GM12865 (cell line): ENCODE measurements around the gene PIK3CB.

ENCODE experiments used
- DNase-seq: peaks from one replicate; pipeline ENCODE4 v3.0.0; 2010; ENCODE audit warnings: low read depth
- H3K4me3 ChIP-seq: 2 replicates; pipeline ENCODE4 v1.5.1; 2011; ENCODE audit warnings: mild to moderate bottlenecking, low read depth, low read length, control low read depth
- TF ChIP-seq, protein P1 (sequence below): IDR thresholded peaks from 2 replicates; pipeline ENCODE4 v1.5.1; 2011; ENCODE audit warnings: low read length, control low read depth, low read depth, inconsistent platforms; ENCODE audit not compliant: insufficient read depth; ENCODE audit errors: missing control alignments

Gene PIK3CB

DNA sequence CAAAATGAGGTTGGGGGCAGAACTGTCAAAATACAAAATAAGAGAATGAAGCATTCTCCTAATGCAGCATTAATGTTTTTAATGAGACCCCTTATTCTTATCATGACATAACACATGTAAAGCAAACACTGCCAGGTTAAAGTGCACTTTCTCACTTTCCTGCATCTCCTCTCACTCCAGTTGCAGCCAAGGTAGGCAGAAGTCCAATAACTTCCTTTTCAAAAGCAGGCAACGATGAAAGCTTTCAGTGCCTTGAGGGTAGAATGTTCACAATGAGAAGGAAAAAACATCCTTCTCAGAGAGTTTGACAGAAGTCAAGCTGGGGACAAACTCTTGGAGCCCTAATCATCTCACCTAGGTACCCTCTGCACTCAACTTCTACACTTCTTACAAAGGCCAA lies 166.6 kb downstream of the PIK3CB start:
- H3K4me3 ChIP-seq, result no peak overlapping the region
- DNase-seq, result no peak
- TF ChIP-seq, protein P1, sequence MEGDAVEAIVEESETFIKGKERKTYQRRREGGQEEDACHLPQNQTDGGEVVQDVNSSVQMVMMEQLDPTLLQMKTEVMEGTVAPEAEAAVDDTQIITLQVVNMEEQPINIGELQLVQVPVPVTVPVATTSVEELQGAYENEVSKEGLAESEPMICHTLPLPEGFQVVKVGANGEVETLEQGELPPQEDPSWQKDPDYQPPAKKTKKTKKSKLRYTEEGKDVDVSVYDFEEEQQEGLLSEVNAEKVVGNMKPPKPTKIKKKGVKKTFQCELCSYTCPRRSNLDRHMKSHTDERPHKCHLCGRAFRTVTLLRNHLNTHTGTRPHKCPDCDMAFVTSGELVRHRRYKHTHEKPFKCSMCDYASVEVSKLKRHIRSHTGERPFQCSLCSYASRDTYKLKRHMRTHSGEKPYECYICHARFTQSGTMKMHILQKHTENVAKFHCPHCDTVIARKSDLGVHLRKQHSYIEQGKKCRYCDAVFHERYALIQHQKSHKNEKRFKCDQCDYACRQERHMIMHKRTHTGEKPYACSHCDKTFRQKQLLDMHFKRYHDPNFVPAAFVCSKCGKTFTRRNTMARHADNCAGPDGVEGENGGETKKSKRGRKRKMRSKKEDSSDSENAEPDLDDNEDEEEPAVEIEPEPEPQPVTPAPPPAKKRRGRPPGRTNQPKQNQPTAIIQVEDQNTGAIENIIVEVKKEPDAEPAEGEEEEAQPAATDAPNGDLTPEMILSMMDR, result no peak

DNA sequence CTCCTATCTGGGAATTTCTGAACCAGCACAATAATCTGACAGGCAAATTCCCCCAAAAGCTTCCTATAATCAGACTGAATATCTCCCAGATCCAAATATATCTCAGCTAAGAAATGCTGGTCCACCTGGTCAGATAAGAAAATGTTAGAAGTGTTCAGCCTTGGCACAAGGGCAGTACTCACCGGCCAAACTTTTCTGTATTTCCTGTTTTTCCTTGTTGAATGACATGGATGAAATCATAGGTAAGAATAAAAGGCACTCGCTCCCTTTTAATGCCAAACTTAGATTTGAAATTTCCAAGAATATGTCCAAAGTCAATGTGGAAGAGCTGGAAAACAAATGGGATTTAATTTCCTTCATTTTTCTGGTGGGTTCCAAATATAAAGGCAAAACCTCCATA lies 177.2 kb downstream of the PIK3CB start:
- H3K4me3 ChIP-seq, result no peak overlapping the region
- no peak for DNase-seq
- TF ChIP-seq, protein P1, result no peak

DNA sequence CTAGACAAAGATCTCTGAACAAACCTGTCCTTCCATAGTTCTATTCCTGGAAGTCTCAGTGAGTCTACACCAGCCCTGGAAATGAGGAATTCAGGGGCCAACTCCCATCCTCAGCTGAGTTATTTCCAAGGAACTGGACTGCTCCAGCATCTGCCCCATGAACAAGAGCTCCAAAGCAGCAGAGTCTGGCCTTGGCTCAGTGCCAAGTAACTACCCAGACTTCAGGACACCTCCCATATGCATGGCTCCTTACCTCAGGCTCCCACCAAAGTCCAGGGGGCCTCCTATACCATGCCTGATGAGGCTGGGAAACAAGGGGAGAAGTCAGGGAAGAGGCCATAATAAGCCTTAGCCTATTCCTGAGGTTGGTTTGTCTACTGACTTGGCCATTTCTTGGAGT lies 181.2 kb downstream of the PIK3CB start:
- H3K4me3 ChIP-seq, result no peak overlapping the region
- DNase-seq, result no peak
- TF ChIP-seq, protein P1, result no peak

DNA sequence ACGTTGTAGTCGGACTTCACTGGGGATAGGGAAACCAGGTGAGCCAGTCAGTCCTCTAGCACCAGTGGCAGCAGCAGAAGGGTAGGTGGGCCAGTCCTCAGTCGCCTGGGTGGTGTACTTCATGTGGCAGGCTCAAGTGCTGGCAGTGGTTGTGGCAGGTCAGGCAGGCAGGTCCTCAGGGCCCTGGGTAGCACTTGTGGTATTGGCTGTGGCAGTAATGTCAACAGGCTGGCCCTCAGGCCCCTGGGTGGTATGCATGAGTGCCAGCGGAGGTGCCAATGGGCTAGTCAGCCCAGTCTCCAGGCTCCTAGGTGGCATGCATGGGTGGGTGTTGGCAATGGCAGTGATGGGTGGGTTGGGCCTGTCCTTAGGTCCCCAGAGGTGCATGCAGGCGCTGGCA lies 185.6 kb downstream of the PIK3CB start:
- DNase-seq, result no peak
- TF ChIP-seq, protein P1, result no peak
- H3K4me3 ChIP-seq, result no peak overlapping the region

DNA sequence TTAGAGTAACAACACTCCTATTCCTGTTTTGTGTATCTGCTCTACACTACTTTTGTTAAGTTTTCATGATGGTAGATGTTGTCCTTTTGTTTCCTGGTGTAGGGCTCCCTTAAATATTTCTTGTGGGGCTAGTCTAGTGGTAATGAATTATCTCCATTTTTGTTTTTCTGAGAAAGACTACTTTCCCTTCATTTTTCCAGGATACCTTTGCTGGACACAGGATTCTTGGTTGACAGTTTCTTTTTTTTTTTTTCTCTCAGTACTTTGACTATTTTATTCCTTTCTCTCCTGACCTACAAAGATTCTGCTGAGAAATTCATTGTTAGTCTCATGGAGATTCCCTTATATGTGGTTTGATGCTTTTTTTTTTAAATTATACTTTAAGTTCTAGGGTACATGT lies 188.2 kb downstream of the PIK3CB start:
- DNase-seq, result no peak
- H3K4me3 ChIP-seq, result no peak overlapping the region
- TF ChIP-seq, protein P1, result no peak

DNA sequence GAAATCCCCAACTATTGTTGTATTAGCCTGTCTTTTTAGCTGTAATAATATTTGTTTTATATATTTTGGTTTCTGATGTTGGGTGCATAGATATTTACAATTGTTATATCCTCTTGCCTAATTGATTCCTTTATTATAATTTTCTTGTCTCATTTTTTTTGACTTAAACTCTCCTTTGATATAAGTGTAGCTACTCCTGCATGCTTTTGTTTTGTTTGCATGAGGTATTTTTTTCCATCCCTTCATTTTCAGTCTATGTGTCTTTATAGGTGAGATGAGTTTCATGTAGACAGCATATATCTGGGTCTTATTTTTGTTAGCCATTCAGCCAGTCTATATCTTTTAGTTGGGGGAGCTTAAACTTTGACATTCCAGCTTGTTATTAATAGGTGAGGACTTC lies 188.7 kb downstream of the PIK3CB start:
- H3K4me3 ChIP-seq, result no peak overlapping the region
- TF ChIP-seq, protein P1, result no peak
- DNase-seq, result no peak

DNA sequence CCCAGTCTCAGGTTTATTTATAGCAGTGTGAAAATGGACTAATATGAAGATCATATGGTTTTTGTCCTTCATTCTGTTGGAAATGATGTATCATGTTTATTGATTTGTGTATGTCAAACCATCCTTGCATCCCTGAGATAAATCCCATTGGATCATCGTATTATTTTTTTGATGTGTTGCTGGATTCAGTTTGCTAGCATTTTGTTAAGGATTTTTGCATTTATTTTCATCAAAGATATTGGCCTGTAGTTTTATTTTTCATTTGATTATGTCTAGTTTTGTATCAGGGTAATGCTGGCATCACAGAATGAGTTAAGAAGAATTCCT lies 191.8 kb downstream of the PIK3CB start:
- TF ChIP-seq, protein P1, result no peak
- H3K4me3 ChIP-seq, result no peak overlapping the region
- DNase-seq, result no peak
